ENCODE results near the gene IL1RAPL1.

Gene IL1RAPL1

GRCh38 chrX:28979877-28980276 is 392.6 kb downstream of the IL1RAPL1 start:
- DNase-seq (ENCODE audit: low spot score) = no peak

GRCh38 chrX:28981952-28982351 is 394.7 kb downstream of the IL1RAPL1 start:
- DNase-seq (ENCODE audit: low spot score) = no peak

- DNase-seq (ENCODE audit: low spot score) = no peak
Observed at GRCh38 chrX:28988246-28988645, 401.0 kb downstream of the IL1RAPL1 start.

- DNase-seq (ENCODE audit: low spot score) = no peak
Observed at GRCh38 chrX:28997706-28998463, 410.6 kb downstream of the IL1RAPL1 start.

- no peak for DNase-seq (ENCODE audit: low spot score)
Observed at GRCh38 chrX:28998609-28999135, 411.4 kb downstream of the IL1RAPL1 start.

GRCh38 chrX:29012867-29013266 is 425.6 kb downstream of the IL1RAPL1 start:
- DNase-seq (ENCODE audit: low spot score) = no peak

- DNase-seq (ENCODE audit: low spot score) = no peak
Observed at GRCh38 chrX:29023207-29023606, 436.0 kb downstream of the IL1RAPL1 start.

GRCh38 chrX:29024871-29025270 is 437.6 kb downstream of the IL1RAPL1 start:
- no peak for DNase-seq (ENCODE audit: low spot score)

GRCh38 chrX:29039501-29039900 is 452.3 kb downstream of the IL1RAPL1 start:
- DNase-seq (ENCODE audit: low spot score) = no peak

GRCh38 chrX:29040160-29040559 is 452.9 kb downstream of the IL1RAPL1 start:
- no peak for DNase-seq (ENCODE audit: low spot score)

- DNase-seq (ENCODE audit: low spot score) = no peak
Observed at GRCh38 chrX:29042341-29042740, 455.1 kb downstream of the IL1RAPL1 start.

GRCh38 chrX:29043746-29044145 is 456.5 kb downstream of the IL1RAPL1 start:
- no peak for DNase-seq (ENCODE audit: low spot score)

GRCh38 chrX:29044423-29045184 is 457.4 kb downstream of the IL1RAPL1 start:
- no peak for DNase-seq (ENCODE audit: low spot score)

- DNase-seq (ENCODE audit: low spot score) = no peak
Observed at GRCh38 chrX:29065477-29065876, 478.2 kb downstream of the IL1RAPL1 start.

- DNase-seq (ENCODE audit: low spot score) = no peak
Observed at GRCh38 chrX:29066516-29066915, 479.3 kb downstream of the IL1RAPL1 start.

GRCh38 chrX:29067351-29067750 is 480.1 kb downstream of the IL1RAPL1 start:
- no peak for DNase-seq (ENCODE audit: low spot score)

GRCh38 chrX:29071525-29072320 is 484.5 kb downstream of the IL1RAPL1 start:
- DNase-seq (ENCODE audit: low spot score) = peak; percentile 3

GRCh38 chrX:29082558-29082957 is 495.3 kb downstream of the IL1RAPL1 start:
- DNase-seq (ENCODE audit: low spot score) = no peak

- no peak for DNase-seq (ENCODE audit: low spot score)
Observed at GRCh38 chrX:29083823-29084222, 496.6 kb downstream of the IL1RAPL1 start.

GRCh38 chrX:29090811-29091210 is 503.6 kb downstream of the IL1RAPL1 start:
- DNase-seq (ENCODE audit: low spot score) = no peak

- DNase-seq (ENCODE audit: low spot score) = no peak
Observed at GRCh38 chrX:29107231-29107630, 520.0 kb downstream of the IL1RAPL1 start.

GRCh38 chrX:29110041-29110440 is 522.8 kb downstream of the IL1RAPL1 start:
- no peak for DNase-seq (ENCODE audit: low spot score)

Data from AG08396 (cell line).